Right lobe of liver (tissue), 4 donors: ENCODE measurements around the gene WFDC5.

ENCODE experiments used
- CTCF ChIP-seq, 4 donors: fragments of 200-600 bp in 3 of 4; fragments of 450-650 bp in 1 of 4; IDR thresholded peaks; one replicate each; pipeline versions ENCODE4 v1.5.1 to v1.8.0; 2016 to 2022; ENCODE audit warnings: antibody characterized with exemption in 4 of 4, mild to moderate bottlenecking in 2 of 4
- POLR2A ChIP-seq: fragments of 450-650 bp; IDR thresholded peaks from one replicate; pipeline ENCODE4 v1.6.1; 2017; ENCODE audit warnings: antibody characterized with exemption, mild to moderate bottlenecking
- donor health status: DM: no; HTN: no; CAD: no.
- donor health status: DM: no; HTN: no; CAD: no.
- donor health status: DM: no; HTN: yes; CAD: no.

GRCh38 chr20:45096781-45097180 is 18.2 kb downstream of the WFDC5 start:
- TF ChIP-seq POLR2A (no peak), CTCF (IDR thresholded peaks at IDR 0.05) (no peak)
